Sigmoid colon (tissue), 4 donors: ENCODE data around the gene TAL2.

Experiments used
- POLR2A ChIP-seq, 2 donors: fragments of 450-650 bp; IDR thresholded peaks; one replicate each; pipeline ENCODE4 v1.6.1; 2016; ENCODE audit warnings: antibody characterized with exemption in 2 of 2, mild to moderate bottlenecking in 2 of 2, moderate library complexity in 2 of 2
- POLR2AphosphoS5 ChIP-seq, 4 donors: sonication (generic); formaldehyde crosslinking; IDR thresholded peaks; one replicate each; pipeline ENCODE4 v1.6.1; 2017; ENCODE audit warnings: antibody characterized with exemption in 4 of 4
- TF ChIP-seq, protein P1 (sequence below), 4 experiments: fragments of 450-650 bp in 3 of 4; fragments of 200-600 bp in 1 of 4; IDR thresholded peaks; one replicate each; pipeline ENCODE4 v1.5.1; 2016 to 2019; ENCODE audit warnings: antibody characterized with exemption in 4 of 4, mild to moderate bottlenecking in 3 of 4, moderate library complexity in 2 of 4

DNA sequence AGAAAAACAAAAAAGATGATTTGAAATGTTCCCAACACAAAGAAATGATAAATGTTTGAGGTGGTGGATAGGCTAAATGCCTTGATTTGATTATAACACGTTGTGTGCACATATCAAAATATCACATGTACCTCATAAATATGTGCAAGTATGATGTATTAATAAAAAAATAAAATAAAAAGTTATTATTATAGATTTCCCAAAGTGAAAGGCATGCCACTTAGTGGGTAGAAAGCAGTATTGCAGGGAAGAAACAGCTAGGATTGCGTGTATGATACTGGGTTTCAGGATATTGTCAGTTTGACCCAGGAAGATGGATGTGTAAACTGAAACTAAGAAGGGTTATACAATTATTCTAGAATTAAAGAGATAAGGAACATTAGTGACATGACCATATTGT, 28.5 kb downstream of the TAL2 start:
- TF ChIP-seq, protein P1, sequence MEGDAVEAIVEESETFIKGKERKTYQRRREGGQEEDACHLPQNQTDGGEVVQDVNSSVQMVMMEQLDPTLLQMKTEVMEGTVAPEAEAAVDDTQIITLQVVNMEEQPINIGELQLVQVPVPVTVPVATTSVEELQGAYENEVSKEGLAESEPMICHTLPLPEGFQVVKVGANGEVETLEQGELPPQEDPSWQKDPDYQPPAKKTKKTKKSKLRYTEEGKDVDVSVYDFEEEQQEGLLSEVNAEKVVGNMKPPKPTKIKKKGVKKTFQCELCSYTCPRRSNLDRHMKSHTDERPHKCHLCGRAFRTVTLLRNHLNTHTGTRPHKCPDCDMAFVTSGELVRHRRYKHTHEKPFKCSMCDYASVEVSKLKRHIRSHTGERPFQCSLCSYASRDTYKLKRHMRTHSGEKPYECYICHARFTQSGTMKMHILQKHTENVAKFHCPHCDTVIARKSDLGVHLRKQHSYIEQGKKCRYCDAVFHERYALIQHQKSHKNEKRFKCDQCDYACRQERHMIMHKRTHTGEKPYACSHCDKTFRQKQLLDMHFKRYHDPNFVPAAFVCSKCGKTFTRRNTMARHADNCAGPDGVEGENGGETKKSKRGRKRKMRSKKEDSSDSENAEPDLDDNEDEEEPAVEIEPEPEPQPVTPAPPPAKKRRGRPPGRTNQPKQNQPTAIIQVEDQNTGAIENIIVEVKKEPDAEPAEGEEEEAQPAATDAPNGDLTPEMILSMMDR (IDR thresholded peaks at IDR 0.05), result no peak
- TF ChIP-seq POLR2A (IDR thresholded peaks at IDR 0.05), result no peak
- TF ChIP-seq POLR2AphosphoS5 (IDR thresholded peaks at IDR 0.05), result no peak
